Osteoblast (primary cell): ENCODE data around the gene HERPUD2. TPM values are rescaled to one million over a fixed set of nuclear protein-coding genes. Genes with fewer than 3 reads are reported as not detected.

Experiments
- DNase-seq: peaks from one replicate; pipeline ENCODE4 v3.0.0; 2011; ENCODE audit warnings: low spot score, mixed read lengths; ENCODE audit not compliant: insufficient read length; ENCODE audit errors: missing footprints
- H2AFZ ChIP-seq: 2 replicates; pipeline ENCODE4 v1.6.0; 2011; ENCODE audit warnings: mild to moderate bottlenecking, low read length
- H3K27ac ChIP-seq: 2 replicates; pipeline ENCODE4 v1.5.1; 2011; ENCODE audit warnings: mild to moderate bottlenecking, low read depth, low read length, moderate library complexity
- H3K27me3 ChIP-seq: 2 replicates; pipeline ENCODE4 v1.6.0; 2012; ENCODE audit warnings: mild to moderate bottlenecking, control low read depth, inconsistent platforms, low read length, moderate library complexity; ENCODE audit not compliant: insufficient read depth
- H3K36me3 ChIP-seq: 2 replicates; pipeline ENCODE4 v1.5.1; 2011; ENCODE audit warnings: mild to moderate bottlenecking, low read length, control low read depth, moderate library complexity; ENCODE audit not compliant: insufficient read depth
- H3K4me1 ChIP-seq: 2 replicates; pipeline ENCODE4 v1.5.1; 2011; ENCODE audit warnings: mild to moderate bottlenecking, low read length, control low read depth, moderate library complexity; ENCODE audit not compliant: insufficient read depth
- H3K4me2 ChIP-seq: 2 replicates; pipeline ENCODE4 v1.6.0; 2011; ENCODE audit warnings: mild to moderate bottlenecking, low read length; ENCODE audit not compliant: insufficient read depth
- H3K4me3 ChIP-seq: fragments of 200-600 bp; sonication (generic); 3 replicates; pipeline ENCODE4 v1.5.1; 2012; ENCODE audit warnings: mild to moderate bottlenecking, low read length, inconsistent platforms; ENCODE audit not compliant: insufficient read depth
- H3K79me2 ChIP-seq: 2 replicates; pipeline ENCODE4 v1.6.0; 2012; ENCODE audit warnings: mild to moderate bottlenecking, low read length, control low read depth, inconsistent platforms; ENCODE audit not compliant: insufficient read depth
- H3K9me3 ChIP-seq: 2 replicates; pipeline ENCODE4 v1.5.1; 2011; ENCODE audit warnings: low read depth, low read length, control low read depth
- H4K20me1 ChIP-seq: 2 replicates; pipeline ENCODE4 v1.6.0; 2012; ENCODE audit warnings: mild to moderate bottlenecking, low read length, control low read depth; ENCODE audit not compliant: insufficient read depth
- total RNA-seq: library from RNA; depleted of rRNA; stranded (reverse); fragments of >200 nt; gene quantifications from 2 replicates; pipeline ENCODE4 v1.2.3, GENCODE V29; 2012
- TF ChIP-seq, protein P1 (sequence below): IDR thresholded peaks from 2 replicates; pipeline ENCODE4 v1.5.1; 2011; ENCODE audit warnings: mild to moderate bottlenecking, low read depth, low read length, moderate library complexity; ENCODE audit errors: extremely low read depth

HERPUD2 gene
- total RNA-seq, 1 donor, result 32.9 TPM

DNA sequence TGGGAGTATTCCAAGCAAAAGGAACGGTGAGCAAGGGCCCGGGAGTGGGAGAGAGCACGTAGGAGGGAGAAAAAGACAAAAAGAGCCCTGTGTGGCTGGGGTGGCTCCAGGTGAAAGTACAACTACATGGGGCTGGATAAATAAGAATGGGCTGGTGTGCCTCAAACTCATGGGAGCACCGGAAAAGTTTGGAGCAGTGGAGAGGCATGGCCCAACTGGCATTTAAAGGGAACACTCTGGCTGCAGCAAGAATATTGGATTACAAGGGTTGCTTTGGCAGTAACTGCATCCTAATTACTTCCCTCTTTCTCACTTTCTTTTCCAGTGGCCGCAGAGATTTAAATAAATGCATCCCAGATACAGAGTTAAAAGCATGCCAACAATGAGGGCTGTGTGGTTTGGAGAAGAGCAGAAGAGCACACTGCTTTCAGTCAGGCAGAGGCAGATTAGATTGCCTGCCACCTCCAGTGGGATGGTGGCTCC is 39.1 kb upstream of the HERPUD2 start:
- no peaks in the 10 kb centered on the region for H3K36me3 ChIP-seq
- no peak overlapping the region for H3K4me2 ChIP-seq
- H3K27me3 ChIP-seq, result peaks cover 6% of the 10 kb centered on the region
- TF ChIP-seq, protein P1, sequence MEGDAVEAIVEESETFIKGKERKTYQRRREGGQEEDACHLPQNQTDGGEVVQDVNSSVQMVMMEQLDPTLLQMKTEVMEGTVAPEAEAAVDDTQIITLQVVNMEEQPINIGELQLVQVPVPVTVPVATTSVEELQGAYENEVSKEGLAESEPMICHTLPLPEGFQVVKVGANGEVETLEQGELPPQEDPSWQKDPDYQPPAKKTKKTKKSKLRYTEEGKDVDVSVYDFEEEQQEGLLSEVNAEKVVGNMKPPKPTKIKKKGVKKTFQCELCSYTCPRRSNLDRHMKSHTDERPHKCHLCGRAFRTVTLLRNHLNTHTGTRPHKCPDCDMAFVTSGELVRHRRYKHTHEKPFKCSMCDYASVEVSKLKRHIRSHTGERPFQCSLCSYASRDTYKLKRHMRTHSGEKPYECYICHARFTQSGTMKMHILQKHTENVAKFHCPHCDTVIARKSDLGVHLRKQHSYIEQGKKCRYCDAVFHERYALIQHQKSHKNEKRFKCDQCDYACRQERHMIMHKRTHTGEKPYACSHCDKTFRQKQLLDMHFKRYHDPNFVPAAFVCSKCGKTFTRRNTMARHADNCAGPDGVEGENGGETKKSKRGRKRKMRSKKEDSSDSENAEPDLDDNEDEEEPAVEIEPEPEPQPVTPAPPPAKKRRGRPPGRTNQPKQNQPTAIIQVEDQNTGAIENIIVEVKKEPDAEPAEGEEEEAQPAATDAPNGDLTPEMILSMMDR, result no peak
- H2AFZ ChIP-seq, result peak overlapping the region; percentile 7
- DNase-seq, result no peak
- no peaks in the 10 kb centered on the region for H3K79me2 ChIP-seq
- no peak overlapping the region for H3K4me3 ChIP-seq
- no peaks in the 10 kb centered on the region for H3K9me3 ChIP-seq
- no peaks in the 10 kb centered on the region for H3K4me1 ChIP-seq
- no peak overlapping the region for H3K27ac ChIP-seq
- H4K20me1 ChIP-seq, result no peaks in the 10 kb centered on the region

DNA sequence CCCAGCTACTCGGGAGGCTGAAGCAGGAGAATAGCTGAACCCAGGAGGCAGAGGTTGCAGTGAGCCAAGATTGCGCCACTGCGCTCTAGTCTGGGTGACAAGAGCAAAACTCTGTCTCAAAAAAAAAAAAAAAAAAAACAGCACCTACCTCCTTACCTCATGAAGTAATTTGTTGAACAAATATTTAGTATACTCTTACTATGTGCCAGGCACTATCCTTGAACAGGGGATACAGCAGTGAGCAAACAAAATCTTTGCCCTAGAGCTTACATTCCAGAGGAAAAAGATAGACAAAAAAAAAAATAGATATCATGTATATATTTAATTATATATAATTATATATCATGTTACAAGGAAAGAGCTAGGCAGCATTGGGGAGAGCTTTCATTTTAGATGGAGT is 36.4 kb upstream of the HERPUD2 start:
- TF ChIP-seq, protein P1, result no peak
- H3K27me3 ChIP-seq, result peaks cover 6% of the 10 kb centered on the region
- H2AFZ ChIP-seq, result no peak overlapping the region
- no peaks in the 10 kb centered on the region for H3K79me2 ChIP-seq
- H3K27ac ChIP-seq, result no peak overlapping the region
- no peak overlapping the region for H3K4me3 ChIP-seq
- H4K20me1 ChIP-seq, result no peaks in the 10 kb centered on the region
- H3K4me1 ChIP-seq, result peaks cover 2% of the 10 kb centered on the region
- H3K9me3 ChIP-seq, result no peaks in the 10 kb centered on the region
- no peak for DNase-seq
- H3K4me2 ChIP-seq, result no peak overlapping the region
- H3K36me3 ChIP-seq, result no peaks in the 10 kb centered on the region

DNA sequence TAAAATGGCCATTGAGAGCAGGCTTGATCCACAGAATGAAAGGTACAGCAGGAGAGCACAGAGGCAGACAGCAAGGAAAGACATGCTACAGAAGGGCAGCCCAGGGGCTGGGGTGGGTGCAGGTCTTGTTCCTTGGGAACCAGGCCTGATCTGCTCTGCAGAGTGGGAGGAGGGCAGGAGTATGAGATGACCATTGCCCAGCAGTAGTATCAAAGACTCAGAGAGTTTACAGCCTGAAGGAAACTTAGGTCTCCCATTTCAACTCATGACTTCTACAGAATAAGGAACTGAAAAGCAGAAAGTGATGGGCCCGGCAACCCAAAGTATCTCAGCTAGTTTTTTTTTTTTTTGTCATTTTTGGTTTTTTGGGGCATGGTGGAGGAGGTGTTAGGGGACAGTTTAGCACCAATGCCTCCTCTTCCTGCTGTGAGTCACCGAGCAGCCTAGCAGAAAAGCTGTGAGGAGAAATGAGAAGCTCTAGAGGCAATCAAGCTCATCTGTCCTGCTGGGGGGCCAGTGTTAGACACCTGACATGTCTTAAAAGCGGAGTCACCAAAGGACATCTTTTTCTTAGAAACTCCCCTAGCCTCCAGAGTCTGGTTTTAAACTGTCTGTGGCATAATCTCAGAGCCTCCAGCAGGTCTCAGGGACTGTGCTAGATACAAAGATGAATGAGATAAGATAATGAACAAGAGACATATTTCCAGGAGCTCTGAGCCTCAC is 34.3 kb upstream of the HERPUD2 start:
- Histone ChIP-seq H3K4me3 (no peak overlapping the region), H3K36me3 (no peaks in the 10 kb centered on the region), H3K4me1 (peaks cover 2% of the 10 kb centered on the region), H4K20me1 (no peaks in the 10 kb centered on the region), H3K27ac (no peak overlapping the region), H2AFZ (no peak overlapping the region), H3K79me2 (no peaks in the 10 kb centered on the region), H3K4me2 (no peak overlapping the region), H3K27me3 (peaks cover 6% of the 10 kb centered on the region), H3K9me3 (no peaks in the 10 kb centered on the region)
- TF ChIP-seq, protein P1, result no peak
- no peak for DNase-seq

DNA sequence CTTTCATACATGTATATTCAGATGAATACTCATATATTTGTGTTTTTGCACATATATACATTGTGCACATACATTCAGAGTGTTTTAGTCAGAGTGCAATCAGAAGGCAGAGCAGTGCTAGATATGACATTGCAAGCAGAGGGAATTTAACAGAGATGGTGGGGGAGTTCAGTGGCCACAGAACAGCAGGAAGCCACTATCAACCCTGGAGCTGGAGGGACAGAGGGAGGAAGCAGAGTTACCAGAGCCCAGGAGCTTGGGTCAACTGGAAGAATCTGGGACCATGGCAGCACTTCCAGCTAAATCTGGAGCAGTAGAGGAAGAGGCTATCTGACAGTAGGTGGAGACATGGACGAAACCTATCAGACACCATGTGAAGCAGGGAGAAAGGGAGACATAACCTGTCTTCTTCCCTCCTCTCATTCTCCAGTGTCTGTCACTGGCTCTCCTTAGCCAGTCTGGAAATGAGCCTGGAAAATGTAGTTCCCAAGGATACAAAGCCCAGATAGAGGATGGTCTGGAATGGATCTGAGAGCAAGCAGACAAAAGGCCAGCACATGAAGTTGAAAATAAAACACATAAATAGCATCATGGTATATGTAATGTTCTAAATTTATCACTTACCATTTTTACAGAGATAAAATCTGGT is 33.6 kb upstream of the HERPUD2 start:
- no peaks in the 10 kb centered on the region for H3K79me2 ChIP-seq
- H3K27me3 ChIP-seq, result peaks cover 3% of the 10 kb centered on the region
- H3K9me3 ChIP-seq, result no peaks in the 10 kb centered on the region
- no peak overlapping the region for H2AFZ ChIP-seq
- H3K36me3 ChIP-seq, result no peaks in the 10 kb centered on the region
- TF ChIP-seq, protein P1, result no peak
- H3K4me3 ChIP-seq, result no peak overlapping the region
- peaks cover 2% of the 10 kb centered on the region for H3K4me1 ChIP-seq
- H4K20me1 ChIP-seq, result no peaks in the 10 kb centered on the region
- DNase-seq, result peak; percentile 4
- no peak overlapping the region for H3K4me2 ChIP-seq
- H3K27ac ChIP-seq, result no peak overlapping the region
